Left lung (tissue), 10 donors: ENCODE data around the gene EPHA2. TPM values are rescaled to one million over a fixed set of nuclear protein-coding genes. Genes with fewer than 3 reads are reported as not detected.

Experiments
- ATAC-seq: fragments of 200-7000 bp; cut with Tn5 transposase; one replicate; pipeline ENCODE4 v1.9.1; 2020; ENCODE audit warnings: moderate library complexity
- DNase-seq, 4 donors: peaks; one replicate each; pipeline ENCODE4 v3.0.0-alpha.2; 2013 to 2020
- H3K27ac ChIP-seq, 2 donors: fragments of 200-600 bp; sonication (generic) in 1 of 2; one replicate each; pipeline versions ENCODE4 v1.5.0 to v1.8.0; 2020 to 2021
- H3K27me3 ChIP-seq, 2 donors: fragments of 200-600 bp; sonication (generic) in 1 of 2; one replicate each; pipeline versions ENCODE4 v1.5.0 to v1.8.0; 2020 to 2021
- H3K36me3 ChIP-seq, 2 donors: fragments of 200-600 bp; sonication (generic) in 1 of 2; one replicate each; pipeline versions ENCODE4 v1.5.0 to v1.8.0; 2020 to 2021
- H3K4me1 ChIP-seq, 2 donors: fragments of 200-600 bp; one replicate each; pipeline ENCODE4 v1.8.0; 2021
- H3K4me3 ChIP-seq, 2 donors: fragments of 200-600 bp; sonication (generic) in 1 of 2; one replicate each; pipeline versions ENCODE4 v1.5.0 to v1.8.0; 2020 to 2021; ENCODE audit warnings: mild to moderate bottlenecking in 1 of 2
- H3K9me3 ChIP-seq, 2 donors: fragments of 200-600 bp; sonication (generic) in 1 of 2; one replicate each; pipeline versions ENCODE4 v1.5.0 to v1.8.0; 2020 to 2021
- CTCF ChIP-seq, 2 donors: fragments of 200-600 bp; sonication (generic) in 1 of 2; IDR thresholded peaks; one replicate each; pipeline versions ENCODE4 v1.5.0 to v1.8.0; 2021; ENCODE audit warnings: antibody characterized with exemption in 2 of 2
- intact Hi-C, 2 donors: fragments of 100-400 bp; cut with DNase I; formaldehyde crosslinking; loops; one replicate each; pipeline versions ENCODE4 v1.11.2 to v1.14.2; 2022
- polyA plus RNA-seq, 6 donors: library from polyadenylated mRNA; unstranded; fragments of 120-200 nt; gene quantifications; one replicate each; pipeline ENCODE4 v1.2.1, GENCODE V29; 2013; ENCODE audit not compliant: insufficient read length in 6 of 6
- total RNA-seq, 2 donors: library from RNA; stranded (reverse); fragmentation: NEBNext Ultra II Directional; extraction: Animal tissue kit (Norgen Biotek cat#: 25700); gene quantifications; one replicate each; pipeline ENCODE4 v1.2.1, GENCODE V29; 2021
- donor health status: DM: no; HTN: yes; CAD: no.
- donor health status: DM: no; HTN: no; CAD: no.

The EPHA2 gene
- total and polyA plus RNA-seq, 8 donors = 12.6 to 62.6 (median 33.9) TPM

- Histone ChIP-seq H3K4me1 (peaks cover 67 to 75% of the 10 kb centered on the region in 2 donors), H3K9me3 (no peaks in the 10 kb centered on the region), H3K27ac (peak overlapping the region; percentile 86 to 87), H3K4me3 (peak overlapping the region in 1 of 2 donors; percentile 21), H3K36me3 (peaks cover 0 to 21% of the 10 kb centered on the region in 2 donors), H3K27me3 (no peaks in the 10 kb centered on the region)
- intact Hi-C loops = no loop called here
- TF ChIP-seq CTCF (IDR thresholded peaks at IDR 0.05) = no peak
- ATAC-seq (peak; percentile 0), DNase-seq (no peak)
These were observed 11.4 kb downstream of the EPHA2 start for GRCh38 chr1:16144325-16145029.

DNA sequence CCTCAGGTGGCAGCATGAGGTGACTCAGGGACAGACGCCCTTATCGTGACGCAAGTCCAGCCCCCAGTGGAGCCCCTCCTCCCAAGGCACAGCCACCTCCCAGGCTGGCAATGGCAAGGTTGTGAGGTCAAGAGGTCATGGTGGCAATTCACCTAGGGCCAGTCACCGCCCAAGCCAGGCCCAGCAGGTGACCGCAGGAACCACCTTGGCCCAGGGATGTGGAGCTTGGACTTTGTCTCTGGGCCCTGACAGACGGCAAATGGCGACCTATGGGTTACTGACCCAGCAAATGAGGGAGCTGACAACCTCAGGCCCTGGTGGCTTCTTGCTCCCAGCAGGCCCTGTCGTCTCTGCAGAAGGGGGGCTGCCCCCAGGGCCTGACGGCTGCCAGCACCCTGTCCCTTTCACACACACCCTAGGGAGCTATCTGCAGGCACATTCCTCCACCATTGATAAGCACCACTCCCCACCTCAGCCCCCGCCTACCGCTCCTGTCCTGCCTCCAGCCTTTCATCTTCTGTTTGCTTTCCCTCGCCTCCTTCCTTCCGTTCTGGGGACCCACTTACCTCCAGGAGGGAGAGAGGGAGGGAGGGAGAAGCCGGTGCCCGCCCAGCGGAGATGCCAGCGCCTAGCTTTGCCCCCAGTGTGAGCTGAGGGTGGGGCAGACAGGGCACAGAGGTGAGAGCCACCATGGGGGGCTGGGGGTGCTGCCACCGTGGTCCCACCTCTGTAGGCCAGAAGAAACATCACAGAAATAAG is 12.1 kb downstream of the EPHA2 start:
- DNase-seq (peak in 3 of 4 donors; percentile 79 to 87 (median 84)), ATAC-seq (peak; percentile 67)
- Histone ChIP-seq H3K4me3 (peak overlapping the region in 1 of 2 donors; percentile 21), H3K36me3 (peaks cover 0 to 14% of the 10 kb centered on the region in 2 donors), H3K27ac (peak overlapping the region; percentile 86 to 87), H3K27me3 (no peaks in the 10 kb centered on the region), H3K4me1 (peaks cover 71 to 83% of the 10 kb centered on the region in 2 donors), H3K9me3 (no peaks in the 10 kb centered on the region)
- intact Hi-C loops = no loop called here
- no peak for TF ChIP-seq CTCF (IDR thresholded peaks at IDR 0.05)

GRCh38 chr1:16143005-16143565 is 12.8 kb downstream of the EPHA2 start:
- Histone ChIP-seq H3K4me3 (no peak overlapping the region), H3K4me1 (peaks cover 71 to 87% of the 10 kb centered on the region in 2 donors), H3K36me3 (peaks cover 0 to 9% of the 10 kb centered on the region in 2 donors), H3K9me3 (no peaks in the 10 kb centered on the region), H3K27me3 (no peaks in the 10 kb centered on the region), H3K27ac (peak overlapping the region; percentile 86 to 87)
- ATAC-seq (no peak), DNase-seq (no peak)
- intact Hi-C loops = no loop called here
- TF ChIP-seq CTCF (IDR thresholded peaks at IDR 0.05) = no peak

- no peak for ATAC-seq
These were observed 13.4 kb downstream of the EPHA2 start for GRCh38 chr1:16142383-16142995.

More at GRCh38 chr1:16142383-16142995, 13.4 kb downstream of the EPHA2 start:
- no peak for DNase-seq
- TF ChIP-seq CTCF (IDR thresholded peaks at IDR 0.05) = no peak
- Histone ChIP-seq H3K4me3 (no peak overlapping the region), H3K27me3 (no peaks in the 10 kb centered on the region), H3K9me3 (no peaks in the 10 kb centered on the region), H3K27ac (peak overlapping the region; percentile 58 to 65), H3K4me1 (peaks cover 71 to 84% of the 10 kb centered on the region in 2 donors), H3K36me3 (peaks cover 0 to 9% of the 10 kb centered on the region in 2 donors)
- intact Hi-C loops = no loop called here
